ENCODE measurements around the gene KAZN. TPM values are rescaled to one million over a fixed set of nuclear protein-coding genes. Genes with fewer than 3 reads are reported as not detected.

KAZN gene
- total and polyA plus RNA-seq, 2 donors from 2014 or later = 17.4 to 60.8 TPM

DNA sequence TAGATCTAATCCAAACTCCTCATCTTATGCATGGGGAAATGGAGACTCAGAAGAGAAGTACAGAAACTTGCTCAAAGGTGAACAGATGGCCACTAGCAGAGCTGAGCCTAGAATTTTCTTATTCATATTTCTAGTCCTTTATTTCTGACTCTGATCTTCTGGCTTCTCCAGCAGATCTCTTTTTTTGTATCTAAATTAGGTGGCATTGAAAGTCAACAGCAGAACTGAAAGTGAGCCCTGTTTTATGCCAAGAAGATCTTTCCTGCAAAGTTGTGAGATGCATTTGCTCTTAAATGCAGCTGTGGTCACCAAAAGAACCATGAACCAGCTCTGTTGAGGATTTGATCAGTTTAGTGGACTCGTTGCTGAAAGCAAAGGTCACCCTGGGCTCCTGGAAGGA, 75.5 kb downstream of the KAZN start:
- FAIRE-seq (no peak), DNase-seq (no peak)
- Histone ChIP-seq H3K27me3 (ENCODE audit: control insufficient read depth, insufficient read depth, low read length) (no peaks in the 10 kb centered on the region), H3K9me3 (ENCODE audit: control insufficient read depth in 2 of 3, insufficient read depth in 1 of 3, low read length in 3 of 3) (no peaks in the 10 kb centered on the region), H3K4me1 (ENCODE audit: control insufficient read depth in 2 of 3, insufficient read depth in 2 of 3, low read depth in 1 of 3, low read length in 3 of 3) (no peaks in the 10 kb centered on the region), H3K36me3 (ENCODE audit: control insufficient read depth in 2 of 3, insufficient read depth in 3 of 3, low read length in 3 of 3) (no peaks in the 10 kb centered on the region), H3K27ac (ENCODE audit: low read depth in 2 of 2, low read length in 2 of 2) (no peak overlapping the region), H3K4me3 (ENCODE audit: low read length in 3 of 3) (no peak overlapping the region), H3K9ac (ENCODE audit: low read length in 3 of 3) (no peak overlapping the region)
- intact Hi-C loops (cut with DNase I) = no loop called here
- TF ChIP-seq, protein P1, sequence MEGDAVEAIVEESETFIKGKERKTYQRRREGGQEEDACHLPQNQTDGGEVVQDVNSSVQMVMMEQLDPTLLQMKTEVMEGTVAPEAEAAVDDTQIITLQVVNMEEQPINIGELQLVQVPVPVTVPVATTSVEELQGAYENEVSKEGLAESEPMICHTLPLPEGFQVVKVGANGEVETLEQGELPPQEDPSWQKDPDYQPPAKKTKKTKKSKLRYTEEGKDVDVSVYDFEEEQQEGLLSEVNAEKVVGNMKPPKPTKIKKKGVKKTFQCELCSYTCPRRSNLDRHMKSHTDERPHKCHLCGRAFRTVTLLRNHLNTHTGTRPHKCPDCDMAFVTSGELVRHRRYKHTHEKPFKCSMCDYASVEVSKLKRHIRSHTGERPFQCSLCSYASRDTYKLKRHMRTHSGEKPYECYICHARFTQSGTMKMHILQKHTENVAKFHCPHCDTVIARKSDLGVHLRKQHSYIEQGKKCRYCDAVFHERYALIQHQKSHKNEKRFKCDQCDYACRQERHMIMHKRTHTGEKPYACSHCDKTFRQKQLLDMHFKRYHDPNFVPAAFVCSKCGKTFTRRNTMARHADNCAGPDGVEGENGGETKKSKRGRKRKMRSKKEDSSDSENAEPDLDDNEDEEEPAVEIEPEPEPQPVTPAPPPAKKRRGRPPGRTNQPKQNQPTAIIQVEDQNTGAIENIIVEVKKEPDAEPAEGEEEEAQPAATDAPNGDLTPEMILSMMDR (IDR thresholded peaks at IDR 0.05; ENCODE audit: borderline replicate concordance, extremely low read depth, insufficient read depth) = no peak

DNA sequence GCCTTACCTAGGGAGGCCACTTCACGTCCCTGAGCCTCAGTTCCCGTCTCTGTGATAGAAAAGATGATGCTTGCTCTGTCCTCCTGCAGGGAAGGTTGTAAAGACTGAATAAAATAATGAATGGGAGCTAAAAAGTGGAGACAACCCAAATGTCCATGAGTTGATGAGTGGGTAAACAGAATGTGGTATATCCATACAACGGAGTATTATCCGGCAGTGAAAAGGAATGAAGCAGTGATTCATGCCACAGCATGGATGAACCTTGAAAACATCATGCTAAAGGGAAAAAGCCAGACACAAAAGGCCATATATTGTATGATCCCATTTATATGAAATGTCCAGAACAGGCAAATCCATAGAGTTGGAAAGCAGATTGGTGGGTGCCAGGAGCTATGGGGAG, 77.9 kb downstream of the KAZN start:
- Histone ChIP-seq H3K9me3 (ENCODE audit: control insufficient read depth in 2 of 3, insufficient read depth in 1 of 3, low read length in 3 of 3) (no peaks in the 10 kb centered on the region), H3K36me3 (ENCODE audit: control insufficient read depth in 2 of 3, insufficient read depth in 3 of 3, low read length in 3 of 3) (no peaks in the 10 kb centered on the region), H3K9ac (ENCODE audit: low read length in 3 of 3) (no peak overlapping the region), H3K4me1 (ENCODE audit: control insufficient read depth in 2 of 3, insufficient read depth in 2 of 3, low read depth in 1 of 3, low read length in 3 of 3) (no peaks in the 10 kb centered on the region), H3K27ac (ENCODE audit: low read depth in 2 of 2, low read length in 2 of 2) (no peak overlapping the region), H3K27me3 (ENCODE audit: control insufficient read depth, insufficient read depth, low read length) (no peaks in the 10 kb centered on the region), H3K4me3 (ENCODE audit: low read length in 3 of 3) (no peak overlapping the region)
- intact Hi-C loops (cut with DNase I) = no loop called here
- no peak for FAIRE-seq
- no peak for DNase-seq
- TF ChIP-seq, protein P1 (IDR thresholded peaks at IDR 0.05; ENCODE audit: borderline replicate concordance, extremely low read depth, insufficient read depth) = no peak

DNA sequence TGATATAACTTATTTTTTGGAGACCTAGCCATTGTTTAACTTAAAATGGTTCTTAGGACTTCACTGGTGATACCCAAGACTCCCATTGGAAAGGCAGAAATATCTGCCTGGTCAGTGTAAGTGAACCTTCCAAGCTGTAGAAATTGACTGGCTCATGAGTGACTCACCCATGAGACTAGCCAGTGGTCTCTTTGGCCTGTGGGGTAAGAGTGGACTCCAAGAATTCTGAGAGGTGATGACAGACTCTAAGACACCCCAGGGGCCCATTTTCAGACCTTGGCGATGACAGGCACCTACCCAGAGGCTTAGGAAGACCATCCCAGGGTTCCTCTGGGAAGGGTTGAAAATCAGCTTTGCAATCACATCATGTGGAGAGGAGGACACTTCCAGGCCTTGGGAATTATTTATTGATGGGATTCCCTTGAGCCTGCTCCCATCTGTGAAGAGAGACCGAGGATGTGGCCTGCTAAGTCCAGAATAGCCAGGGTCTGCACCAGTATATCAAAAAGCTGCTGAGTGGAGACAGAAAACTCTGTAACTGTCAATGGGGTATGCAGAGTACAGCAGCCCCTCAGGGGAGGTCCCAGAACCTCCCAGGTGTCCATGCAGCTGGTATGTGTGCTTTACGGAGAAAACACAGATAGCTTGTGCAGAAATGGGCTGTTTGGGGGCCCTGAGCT, 78.9 kb downstream of the KAZN start:
- no peak for FAIRE-seq
- TF ChIP-seq, protein P1 (IDR thresholded peaks at IDR 0.05; ENCODE audit: borderline replicate concordance, extremely low read depth, insufficient read depth) = no peak
- intact Hi-C loops (cut with DNase I) = no loop called here

More for the DNA sequence above, 78.9 kb downstream of the KAZN start:
- Histone ChIP-seq H3K9me3 (ENCODE audit: control insufficient read depth in 2 of 3, insufficient read depth in 1 of 3, low read length in 3 of 3) (no peaks in the 10 kb centered on the region), H3K4me3 (ENCODE audit: low read length in 3 of 3) (no peak overlapping the region), H3K27me3 (ENCODE audit: control insufficient read depth, insufficient read depth, low read length) (no peaks in the 10 kb centered on the region), H3K9ac (ENCODE audit: low read length in 3 of 3) (no peak overlapping the region), H3K27ac (ENCODE audit: low read depth in 2 of 2, low read length in 2 of 2) (no peak overlapping the region), H3K36me3 (ENCODE audit: control insufficient read depth in 2 of 3, insufficient read depth in 3 of 3, low read length in 3 of 3) (no peaks in the 10 kb centered on the region), H3K4me1 (ENCODE audit: control insufficient read depth in 2 of 3, insufficient read depth in 2 of 3, low read depth in 1 of 3, low read length in 3 of 3) (no peaks in the 10 kb centered on the region)
- no peak for DNase-seq

Data from kidney (tissue), 14 donors.